ENCODE measurements around the gene DNAAF2.
"Not testable (repeated sequence)": the region's sequence is repeated elsewhere in the genome, so short reads cannot be mapped to it uniquely, and the experiment has no call there.

Gene DNAAF2

GRCh38 chr14:49622022-49622607 lies 12.9 kb downstream of the DNAAF2 start:
- no peak for DNase-seq (ENCODE audit: low spot score)

GRCh38 chr14:49621114-49621881 lies 13.7 kb downstream of the DNAAF2 start:
- DNase-seq (ENCODE audit: low spot score) = no peak

- DNase-seq (ENCODE audit: low spot score) = peak; percentile 96
Observed at GRCh38 chr14:49620182-49621113, 14.6 kb downstream of the DNAAF2 start, which contains the start of the genes MGAT2 and RPL36AL. Gene MGAT2, plus strand, starts transcription at chr14:49620799. Its CDS starts 470 bp downstream, at chr14:49621269. Gene RPL36AL, minus strand, starts transcription at chr14:49620626. Its CDS starts 1,522 bp downstream, at chr14:49619104.

GRCh38 chr14:49619730-49620129 lies 15.3 kb downstream of the DNAAF2 start:
- no peak for DNase-seq (ENCODE audit: low spot score)

- not testable (repeated sequence) for DNase-seq (ENCODE audit: low spot score)
Observed at GRCh38 chr14:49619273-49619672, 15.8 kb downstream of the DNAAF2 start.

- DNase-seq (ENCODE audit: low spot score) = no peak
Observed at GRCh38 chr14:49617852-49618519, 17.1 kb downstream of the DNAAF2 start.

- peak; percentile 43 for DNase-seq (ENCODE audit: low spot score)
Observed at GRCh38 chr14:49615776-49616175, 19.3 kb downstream of the DNAAF2 start.

- DNase-seq (ENCODE audit: low spot score) = peak; percentile 22
Observed at GRCh38 chr14:49614196-49614595, 20.8 kb downstream of the DNAAF2 start.

- DNase-seq (ENCODE audit: low spot score) = no peak
Observed at GRCh38 chr14:49612671-49613070, 22.4 kb downstream of the DNAAF2 start.

- no peak for DNase-seq (ENCODE audit: low spot score)
Observed at GRCh38 chr14:49612251-49612650, 22.8 kb downstream of the DNAAF2 start.

- no peak for DNase-seq (ENCODE audit: low spot score)
Observed at GRCh38 chr14:49607583-49607982, 27.5 kb downstream of the DNAAF2 start.

GRCh38 chr14:49598485-49599300 lies 36.4 kb downstream of the DNAAF2 start, which contains the start of gene LRR1:
Gene LRR1, plus strand, starts transcription at chr14:49598940. Its CDS starts 81 bp downstream, at chr14:49599021.
- peak; percentile 85 for DNase-seq (ENCODE audit: low spot score)

- no peak for DNase-seq (ENCODE audit: low spot score)
Observed at GRCh38 chr14:49598189-49598484, 36.9 kb downstream of the DNAAF2 start.

GRCh38 chr14:49594347-49595091 lies 40.5 kb downstream of the DNAAF2 start:
- DNase-seq (ENCODE audit: low spot score) = peak; percentile 76

- no peak for DNase-seq (ENCODE audit: low spot score)
Observed at GRCh38 chr14:49593016-49593415, 42.0 kb downstream of the DNAAF2 start.

- DNase-seq (ENCODE audit: low spot score) = no peak
Observed at GRCh38 chr14:49589387-49589786, 45.7 kb downstream of the DNAAF2 start.

- DNase-seq (ENCODE audit: low spot score) = peak; percentile 89
Observed at GRCh38 chr14:49586673-49587460, 48.2 kb downstream of the DNAAF2 start.

- DNase-seq (ENCODE audit: low spot score) = peak; percentile 99
Observed at GRCh38 chr14:49585803-49586672, 49.0 kb downstream of the DNAAF2 start, which contains the start of gene RPS29. Gene RPS29, minus strand, starts transcription at chr14:49586380. Its CDS starts 34 bp downstream, at chr14:49586346.
